Stimulated activated CD8-positive, alpha-beta memory T cell treated with anti-CD3 and anti-CD28 coated beads, Interleukin-7, amount 100 ng/mL, for 4 hours (primary cell): Measurements from ENCODE around the gene UPK1A.
"Not testable (repeated sequence)": the region's sequence is repeated elsewhere in the genome, so short reads cannot be mapped to it uniquely, and the experiment has no call there.

Source experiments
- DNase-seq, 2 donors: peaks; one replicate each; pipeline ENCODE4 v3.0.0-alpha.2; 2020; ENCODE audit warnings: low read depth in 2 of 2

The UPK1A gene

DNA sequence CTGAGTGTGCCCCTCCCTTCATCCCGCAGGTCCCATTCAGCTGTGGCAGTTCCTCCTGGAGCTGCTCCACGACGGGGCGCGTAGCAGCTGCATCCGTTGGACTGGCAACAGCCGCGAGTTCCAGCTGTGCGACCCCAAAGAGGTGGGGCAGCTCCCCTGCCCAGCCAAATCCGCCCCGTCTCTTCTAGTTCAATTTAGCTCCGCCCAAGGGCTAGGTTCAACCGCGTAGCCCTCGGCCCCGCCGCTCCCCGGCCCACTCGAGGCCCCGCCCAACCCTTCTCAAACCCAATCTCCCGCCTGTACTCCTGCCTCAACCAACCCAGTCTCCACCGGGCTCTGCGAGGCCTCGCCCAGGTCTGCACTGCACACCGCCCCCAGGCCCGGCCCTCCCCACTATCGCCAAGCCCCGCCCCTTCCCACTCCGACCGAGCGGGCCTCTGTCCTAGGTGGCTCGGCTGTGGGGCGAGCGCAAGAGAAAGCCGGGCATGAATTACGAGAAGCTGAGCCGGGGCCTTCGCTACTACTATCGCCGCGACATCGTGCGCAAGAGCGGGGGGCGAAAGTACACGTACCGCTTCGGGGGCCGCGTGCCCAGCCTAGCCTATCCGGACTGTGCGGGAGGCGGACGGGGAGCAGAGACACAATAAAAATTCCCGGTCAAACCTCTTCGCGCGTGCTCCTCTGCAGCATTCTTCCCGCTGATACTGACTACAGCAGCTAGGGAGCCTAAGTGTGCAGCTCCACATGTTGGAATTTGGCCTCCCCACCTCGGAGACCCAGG, 21.9 kb upstream of the UPK1A start:
- peak; percentile 87 to 92 for DNase-seq

DNA sequence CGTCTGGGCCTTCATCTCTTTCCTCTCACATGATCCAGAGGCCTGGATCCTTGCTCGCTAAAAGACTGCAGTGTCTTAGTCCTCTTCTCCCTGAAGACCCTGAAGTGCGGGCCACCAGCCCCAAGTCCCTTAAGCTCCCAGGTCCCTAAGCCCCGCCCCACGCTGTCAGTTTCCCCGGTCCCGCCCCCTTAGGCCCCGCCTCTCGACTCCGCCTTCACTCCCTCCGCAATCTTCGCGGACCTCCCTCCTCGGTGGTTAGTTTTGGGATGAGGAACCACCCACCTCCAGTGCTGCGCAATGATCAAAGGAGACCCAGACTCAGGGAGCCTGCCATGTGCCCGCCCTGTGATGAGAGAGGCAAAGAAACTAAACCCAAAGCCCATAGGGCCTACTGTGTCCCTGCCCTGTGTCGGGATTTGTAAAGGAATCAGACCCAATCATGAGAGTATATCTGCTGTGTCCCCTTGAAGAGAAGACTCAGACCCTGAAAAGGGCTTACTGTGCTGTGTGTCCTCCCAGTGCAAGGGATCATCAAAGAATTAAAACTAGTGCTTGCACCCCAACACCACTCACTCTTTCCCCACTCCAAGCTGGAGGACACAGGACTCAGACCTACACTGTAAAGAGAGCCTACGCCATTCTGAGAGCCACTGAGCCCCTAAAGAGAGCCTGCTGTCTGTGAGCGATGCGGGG, 21.2 kb upstream of the UPK1A start:
- peak; percentile 58 to 62 for DNase-seq

DNA sequence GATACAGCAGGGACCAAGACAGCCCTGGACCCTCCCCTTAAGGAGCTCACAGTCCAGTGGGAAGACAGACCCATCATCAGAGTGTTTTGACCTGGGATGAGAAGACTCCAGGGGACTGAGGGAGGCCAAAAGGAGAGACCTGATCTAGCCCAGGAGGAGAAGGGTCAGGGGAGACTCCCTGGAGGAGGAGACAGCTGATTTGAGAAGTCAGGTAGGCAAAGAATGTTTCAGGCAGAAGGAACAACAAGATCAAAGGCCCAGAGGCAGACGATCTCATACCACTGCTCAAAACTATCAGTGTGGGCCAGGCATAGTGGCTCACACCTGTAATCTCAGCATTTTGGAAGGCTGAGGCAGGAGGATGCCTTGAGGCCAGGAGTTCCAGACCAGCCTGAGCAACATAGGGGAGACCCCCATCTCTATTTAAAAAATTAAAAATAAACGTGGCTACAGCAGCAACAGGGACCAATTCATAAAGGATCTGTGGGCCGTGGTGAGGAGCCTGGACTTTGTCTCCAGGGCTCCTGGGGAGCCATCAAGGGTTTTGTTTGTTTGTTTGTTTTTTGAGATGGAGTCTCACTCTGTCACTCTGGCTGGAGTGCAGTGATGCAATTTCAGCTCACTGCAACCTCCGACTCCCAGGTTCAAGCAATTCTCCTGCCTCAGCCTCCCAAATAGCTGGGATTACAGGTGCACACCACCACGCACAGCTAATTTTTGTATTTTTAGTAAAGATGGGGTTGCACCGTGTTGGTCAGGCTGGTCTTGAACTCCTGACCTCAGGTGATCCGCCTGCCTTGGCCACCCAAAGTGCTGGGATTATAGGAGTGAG, 20.4 kb upstream of the UPK1A start:
- DNase-seq = no peak

DNA sequence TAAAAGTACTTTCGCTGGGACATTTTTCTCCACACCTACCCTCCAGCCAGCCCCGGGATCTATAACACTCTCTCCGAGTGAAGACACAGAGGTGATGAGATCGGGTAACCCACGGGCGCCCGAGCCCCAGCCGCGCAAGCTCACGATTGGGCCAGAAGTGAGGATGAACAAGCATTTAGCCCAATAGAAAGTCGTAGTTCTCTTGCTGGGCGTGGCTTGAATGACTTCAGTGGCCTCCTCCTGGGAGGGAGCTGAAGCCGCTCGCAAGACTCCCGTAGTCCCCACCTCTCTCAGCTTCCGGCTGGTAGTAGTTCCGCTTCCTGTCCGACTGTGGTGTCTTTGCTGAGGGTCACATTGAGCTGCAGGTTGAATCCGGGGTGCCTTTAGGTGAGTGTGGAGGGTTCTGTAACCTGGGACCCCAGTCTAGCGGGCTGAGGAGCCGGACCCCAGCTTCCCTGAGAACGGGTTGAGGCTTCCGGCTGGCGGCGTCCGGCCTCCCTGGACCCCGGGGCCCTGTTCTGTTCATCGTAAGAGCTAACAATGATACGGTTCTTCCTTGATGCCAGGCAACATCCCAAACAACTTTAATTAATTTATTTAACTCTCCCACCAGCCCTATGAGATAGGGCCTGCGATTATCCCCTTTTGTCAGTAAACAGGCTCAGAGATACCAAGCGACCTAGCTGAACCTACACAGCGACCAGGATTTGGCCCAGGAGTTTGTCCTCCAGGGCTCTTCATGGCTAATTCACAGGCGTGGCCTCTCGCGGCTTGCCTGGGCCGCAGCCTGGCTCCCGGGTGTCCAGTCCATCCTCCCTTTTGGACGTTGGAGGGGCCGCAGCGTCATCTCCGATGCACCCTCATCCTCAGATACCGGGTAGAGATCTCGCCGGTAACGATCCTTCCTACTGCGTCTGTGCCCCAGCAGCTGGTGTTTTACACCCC, 18.0 kb upstream of the UPK1A start, which contains the start of gene COX6B1:
Gene COX6B1 (plus strand): TSS at position 307 of the 945 bp plus-strand sequence. CDS start 2,921 bp downstream, outside the sequence.
- DNase-seq = peak; percentile 86 to 93

DNA sequence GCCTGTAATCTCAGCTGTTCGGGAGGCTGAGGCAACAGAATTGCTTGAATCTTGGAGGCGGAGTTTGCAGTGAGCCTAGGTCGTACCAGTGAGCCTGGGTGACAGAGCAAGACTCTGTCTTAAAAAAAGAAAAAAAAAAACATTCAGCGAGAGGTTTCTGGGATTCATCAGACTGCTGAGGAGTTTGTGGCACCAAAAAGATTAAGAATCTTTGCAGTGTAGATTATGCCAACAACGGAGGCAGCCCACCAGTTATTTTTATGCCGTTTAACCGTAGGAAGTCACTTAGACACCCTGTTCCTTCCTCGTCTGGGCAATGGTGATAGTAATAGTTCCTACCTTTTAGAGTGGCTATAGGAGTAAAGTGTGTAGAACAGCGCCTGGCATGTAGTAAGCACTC, 15.7 kb upstream of the UPK1A start:
- DNase-seq = no peak

DNA sequence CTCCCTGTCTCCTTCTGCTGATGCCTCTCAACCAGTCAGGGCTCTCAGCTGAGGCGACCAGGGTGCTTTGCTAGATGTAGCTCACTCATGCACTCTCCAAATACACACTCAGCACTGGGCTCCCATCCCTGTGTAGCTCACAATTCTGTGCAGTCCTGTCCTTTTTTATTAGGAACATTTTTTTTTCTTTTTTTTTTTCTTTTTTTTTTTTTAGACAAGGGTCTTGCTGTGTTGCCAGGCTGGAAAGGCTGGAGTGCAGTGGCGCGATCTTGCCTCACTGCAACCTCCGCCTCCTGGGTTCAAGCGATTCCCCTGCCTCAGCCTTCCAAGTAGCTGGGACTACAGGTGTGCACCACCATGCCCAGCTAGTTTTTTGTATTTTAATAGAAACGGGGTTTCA, 11.5 kb upstream of the UPK1A start:
- DNase-seq = not testable (repeated sequence)

DNA sequence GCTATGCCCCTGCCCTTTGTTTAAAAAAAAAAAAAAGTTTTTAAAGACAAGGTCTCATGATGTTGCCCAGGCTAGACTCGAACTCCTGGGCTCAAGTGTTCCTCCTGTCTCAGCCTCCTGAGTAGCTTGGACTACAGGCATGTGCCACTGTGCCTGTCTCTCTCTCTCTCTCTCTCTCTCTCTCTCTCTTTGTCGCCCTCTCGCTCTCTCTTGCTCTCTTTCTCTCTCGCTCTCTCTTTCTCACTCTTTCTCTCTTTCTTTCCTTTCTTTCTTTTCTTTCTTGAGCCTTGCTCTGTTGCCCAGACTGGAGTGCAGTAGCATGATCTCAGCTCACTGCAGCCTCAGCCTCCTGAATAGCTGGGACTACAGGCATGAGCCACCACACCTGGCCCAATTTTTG, 10.7 kb upstream of the UPK1A start:
- DNase-seq = no peak

DNA sequence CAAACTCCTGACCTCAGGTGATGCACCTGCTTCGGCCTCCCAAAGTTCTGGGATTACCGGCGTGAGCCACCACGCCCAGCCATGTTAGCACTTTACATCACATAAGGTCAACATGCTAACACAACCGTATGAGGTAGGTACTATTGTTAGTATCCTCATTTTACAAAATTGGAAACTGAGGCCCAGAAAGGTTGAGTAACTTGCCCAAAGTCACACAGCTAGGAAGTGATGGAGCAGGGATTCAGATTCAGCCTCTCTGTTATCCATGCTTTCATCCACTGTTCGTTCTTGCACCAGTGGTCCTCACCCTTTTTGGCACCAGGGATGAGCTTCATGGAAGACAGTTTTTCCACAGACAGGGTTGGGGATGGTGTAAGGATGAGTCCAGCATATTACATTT, 9.6 kb upstream of the UPK1A start:
- DNase-seq = no peak

DNA sequence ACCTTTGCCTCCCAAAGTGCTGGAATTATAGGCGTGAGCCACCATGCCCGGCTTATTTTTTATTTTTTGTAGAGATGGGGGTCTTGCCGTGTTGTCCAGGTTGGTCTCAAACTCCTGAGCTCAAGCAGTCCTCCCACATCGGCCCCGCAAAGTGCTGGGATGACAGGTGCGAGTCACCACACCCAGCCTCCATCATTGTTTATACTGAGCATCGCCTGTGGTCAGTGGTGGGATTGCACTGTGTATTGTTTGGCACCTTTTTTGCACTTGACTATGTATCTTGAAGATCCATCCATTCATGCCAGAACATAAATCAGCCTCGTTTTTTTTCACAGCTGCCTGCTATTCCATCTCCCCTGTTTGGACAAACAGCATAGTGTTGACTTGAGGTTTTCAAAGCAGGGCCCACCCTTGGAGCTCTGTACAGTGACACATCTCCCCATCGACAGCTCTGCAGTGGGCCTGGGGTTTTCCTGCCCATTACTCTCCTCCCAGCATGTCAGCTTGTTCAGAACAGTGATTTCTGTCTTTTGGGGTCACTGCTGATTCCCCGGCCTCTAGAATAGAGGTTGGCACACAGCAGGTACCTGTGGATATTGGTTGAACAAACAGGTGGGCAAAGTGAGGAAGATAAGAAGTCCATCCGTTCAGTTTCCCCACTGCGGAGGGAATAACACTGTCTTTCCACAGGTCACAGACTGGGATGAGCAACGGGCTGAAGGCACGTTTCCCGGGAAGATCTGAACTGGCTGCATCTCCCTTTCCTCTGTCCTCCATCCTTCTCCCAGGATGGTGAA, 8.2 kb upstream of the UPK1A start:
- no peak for DNase-seq

DNA sequence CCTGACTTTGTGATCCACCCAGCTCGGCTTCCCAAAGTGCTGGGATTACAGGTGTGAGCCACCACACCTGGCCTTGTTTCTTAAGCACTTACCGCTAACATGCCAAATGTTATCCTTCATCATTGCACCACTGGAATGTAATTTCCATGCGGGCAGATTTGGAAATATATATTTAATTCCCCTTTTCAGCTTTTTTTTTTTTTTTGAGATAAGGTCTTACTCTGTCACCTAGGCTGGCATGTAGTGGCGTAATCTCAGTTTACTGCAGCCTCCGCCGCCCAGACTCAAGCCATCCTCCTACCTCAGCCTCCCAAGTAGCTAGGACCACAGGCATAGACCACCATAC, 4.3 kb upstream of the UPK1A start:
- DNase-seq = no peak

DNA sequence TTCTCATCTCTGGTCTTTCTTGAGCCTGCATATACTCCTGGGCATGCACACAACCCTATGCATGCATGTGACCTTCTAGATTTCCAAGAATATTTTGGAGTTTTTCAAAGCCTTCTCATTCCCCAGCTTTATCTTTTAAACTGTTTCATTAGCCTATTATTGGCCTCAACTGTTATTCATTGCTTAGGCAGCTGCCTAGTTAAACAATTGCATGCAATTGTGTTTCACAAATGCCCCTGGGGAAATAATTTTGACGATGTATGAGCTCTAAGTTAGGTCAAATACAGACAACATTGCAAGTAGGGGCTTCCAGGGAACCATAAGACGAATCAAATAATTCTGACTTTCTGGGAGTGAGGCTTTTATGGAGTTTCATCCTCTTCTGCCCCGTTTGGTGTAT, 2.3 kb upstream of the UPK1A start:
- DNase-seq = no peak

DNA sequence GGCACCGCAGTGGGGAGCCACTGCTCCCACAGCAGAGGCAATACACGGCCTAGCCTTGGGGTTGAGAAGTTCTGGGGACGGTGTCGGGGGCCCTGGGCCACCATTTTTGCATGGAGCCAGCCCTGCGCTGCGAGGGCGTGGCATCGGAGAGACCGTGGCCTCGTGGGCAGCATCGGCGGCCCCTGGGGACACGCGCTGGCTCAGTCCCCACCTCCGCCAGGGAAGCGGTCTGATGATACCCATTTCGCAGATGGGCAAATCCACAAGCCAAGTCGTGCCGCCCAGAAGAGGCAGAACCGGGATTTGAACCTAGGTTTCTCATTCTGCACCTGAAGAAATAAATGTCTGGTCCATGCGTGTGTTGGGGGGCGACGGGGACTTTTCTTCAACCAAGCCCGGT, 1.2 kb upstream of the UPK1A start:
- no peak for DNase-seq

DNA sequence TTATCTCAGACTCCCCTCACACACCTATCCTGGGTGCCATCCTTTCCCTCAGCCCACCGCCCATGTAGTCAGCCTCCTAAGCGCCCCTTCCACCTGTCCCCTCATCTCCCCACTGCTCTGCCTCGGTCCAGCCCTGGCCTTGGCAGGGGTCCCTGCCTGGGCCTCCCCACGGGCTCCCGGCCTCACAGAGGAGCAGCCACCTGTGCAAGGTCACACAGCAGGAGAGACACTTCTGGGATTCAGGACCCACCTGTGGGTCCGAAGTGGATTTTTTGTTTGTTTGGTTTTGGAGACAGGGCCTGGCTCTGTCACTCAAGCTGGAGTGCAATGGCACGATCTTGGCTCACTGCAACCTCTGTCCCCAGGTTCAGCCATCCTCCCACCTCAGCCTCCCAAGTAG, 713 bp upstream of the UPK1A start:
- no peak for DNase-seq

DNA sequence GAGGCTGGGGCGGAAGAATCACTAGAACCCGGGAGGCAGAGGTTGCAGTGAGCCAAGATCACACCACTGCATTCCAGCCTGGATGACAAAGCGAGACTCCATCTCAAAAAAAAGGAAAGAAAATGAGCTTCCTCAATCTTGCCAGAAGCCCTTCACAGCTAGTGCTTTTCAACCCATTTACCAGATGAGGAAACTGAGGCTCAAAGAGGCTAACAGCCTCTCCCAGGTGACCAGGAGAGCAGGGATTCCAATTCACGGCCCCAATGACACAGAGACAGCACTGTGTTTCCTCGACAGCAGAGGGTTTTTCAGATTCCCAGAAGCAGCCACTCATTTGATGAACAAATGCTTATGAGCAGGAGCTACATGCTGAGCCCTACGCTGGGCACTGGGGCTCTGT, 3.2 kb downstream of the UPK1A start:
- no peak for DNase-seq

DNA sequence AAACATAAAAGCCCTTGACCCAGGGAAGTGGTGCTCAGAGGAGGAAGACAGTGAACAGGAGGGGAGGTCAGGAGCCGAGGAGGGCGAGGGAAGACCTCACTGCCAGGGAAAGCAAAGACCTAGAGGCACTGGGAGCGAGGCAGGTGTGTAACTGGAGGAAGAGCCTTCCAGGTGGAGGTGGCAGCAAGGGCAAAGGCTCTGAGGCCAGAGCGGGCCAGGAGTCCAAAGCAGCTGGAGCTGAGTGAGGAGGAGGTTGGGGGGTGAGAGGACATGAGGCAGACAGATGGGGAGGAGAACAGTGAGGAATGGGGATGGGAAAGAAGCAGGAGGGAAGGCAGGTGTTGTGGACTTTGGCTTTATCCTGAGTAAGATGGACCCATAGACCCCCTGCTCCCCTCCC, 3.7 kb downstream of the UPK1A start:
- no peak for DNase-seq

DNA sequence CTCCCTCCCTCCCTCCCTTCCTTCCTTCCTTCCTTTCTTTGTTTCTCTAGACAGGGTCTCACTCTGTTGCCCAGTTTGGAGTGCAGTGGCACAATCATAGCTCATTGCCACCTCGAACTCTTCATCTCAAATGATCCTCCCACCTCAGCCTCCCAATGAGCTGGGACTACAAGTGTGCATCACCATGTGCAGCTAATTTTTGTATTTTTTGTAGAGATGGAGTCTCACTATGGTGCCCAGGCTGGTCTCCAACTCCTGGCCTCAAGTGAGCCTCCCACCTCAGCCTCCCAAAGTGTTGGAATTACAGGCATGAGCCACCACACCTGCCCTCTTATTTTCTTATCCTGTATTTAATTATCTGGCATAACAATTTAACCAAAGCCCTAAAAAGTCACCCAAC, 4.4 kb downstream of the UPK1A start:
- DNase-seq = no peak

DNA sequence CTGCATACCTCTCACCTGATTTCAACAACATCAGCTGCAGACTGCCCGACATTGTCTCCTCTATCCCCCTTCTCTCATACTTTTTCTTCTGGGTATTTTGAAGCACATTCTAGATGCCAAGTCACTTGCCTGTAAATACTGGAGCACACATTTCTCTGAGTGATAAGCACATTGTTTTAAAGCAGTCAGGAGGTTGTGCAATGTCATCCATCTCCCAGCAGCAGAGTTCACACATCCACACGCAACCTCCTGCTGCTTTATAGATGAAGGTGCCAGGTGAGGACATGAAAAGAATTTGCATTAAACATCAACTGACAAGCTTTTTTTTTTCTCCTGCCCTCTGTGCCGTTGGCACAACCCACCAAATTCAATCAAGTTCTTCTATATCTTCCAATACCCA, 5.5 kb downstream of the UPK1A start:
- DNase-seq = no peak

DNA sequence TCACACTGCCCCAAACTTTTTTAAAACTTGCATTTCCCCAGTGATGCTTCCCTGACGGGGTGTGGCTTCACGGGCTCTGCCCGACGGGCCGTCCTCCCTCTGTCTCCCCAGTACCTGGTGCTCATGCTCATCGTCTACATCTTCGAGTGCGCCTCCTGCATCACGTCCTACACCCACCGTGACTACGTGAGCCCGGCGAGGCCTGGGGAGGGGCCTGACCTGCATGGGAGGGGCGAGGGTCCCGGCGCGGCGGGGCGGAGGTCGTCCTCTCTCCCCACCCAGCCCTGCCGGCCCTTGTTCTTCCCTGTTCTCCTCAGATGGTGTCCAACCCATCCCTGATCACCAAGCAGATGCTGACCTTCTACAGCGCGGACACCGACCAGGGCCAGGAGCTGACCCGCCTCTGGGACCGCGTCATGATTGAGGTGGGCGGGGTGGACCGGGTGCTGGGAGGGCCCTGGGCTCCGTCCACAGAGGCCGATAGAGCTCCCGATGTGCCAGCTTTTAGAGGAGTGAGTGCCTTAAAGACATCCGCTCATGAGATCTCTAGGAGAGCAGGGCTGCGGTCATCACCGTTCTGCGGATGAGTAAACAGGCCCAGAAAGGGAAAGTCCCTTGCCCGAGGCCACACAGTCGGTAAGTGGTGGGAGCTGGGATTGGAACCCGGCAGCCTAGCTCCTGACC, 6.9 kb downstream of the UPK1A start:
- DNase-seq = peak; percentile 15 to 23

DNA sequence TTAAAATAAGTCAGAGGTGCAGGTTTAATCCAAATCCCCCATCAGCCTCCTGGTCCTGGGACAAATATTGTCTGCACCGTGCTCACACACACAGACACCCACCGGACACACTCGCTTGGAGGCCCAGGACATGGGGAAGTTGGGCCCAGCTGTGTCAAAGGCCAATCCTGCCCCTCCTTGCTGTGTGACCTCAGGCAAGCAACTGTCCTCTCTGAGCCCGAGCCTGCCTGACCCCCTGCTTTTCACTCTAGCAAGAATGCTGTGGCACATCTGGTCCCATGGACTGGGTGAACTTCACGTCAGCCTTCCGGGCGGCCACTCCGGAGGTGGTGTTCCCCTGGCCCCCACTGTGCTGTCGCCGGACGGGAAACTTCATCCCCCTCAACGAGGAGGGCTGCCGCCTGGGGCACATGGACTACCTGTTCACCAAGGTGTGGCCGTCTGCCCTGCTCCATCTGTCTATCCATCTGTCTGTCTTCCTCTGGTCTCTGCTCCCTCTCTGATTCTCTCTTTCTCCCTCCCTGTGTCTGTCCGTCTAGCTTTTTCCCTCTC, 9.3 kb downstream of the UPK1A start:
- no peak for DNase-seq

DNA sequence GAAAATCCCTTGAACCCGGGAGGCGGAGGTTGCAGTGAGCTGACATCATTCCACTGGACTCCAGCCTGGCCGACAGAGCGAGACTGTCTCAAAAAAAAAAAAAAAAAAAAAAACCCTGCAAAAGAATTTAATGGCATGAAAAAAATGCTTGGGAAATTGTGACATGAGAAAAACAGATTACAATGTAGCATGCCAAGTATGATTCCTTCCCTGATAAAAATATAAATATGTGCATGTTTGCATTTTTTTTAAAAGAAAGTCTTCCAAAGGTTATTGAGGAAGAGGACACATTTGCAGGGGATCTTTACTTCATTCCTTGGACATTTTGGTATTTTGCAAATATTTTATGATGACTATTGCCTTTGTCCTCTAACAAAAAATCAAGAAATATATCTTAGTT, 23.5 kb downstream of the UPK1A start:
- DNase-seq = no peak
